BLaER1 (cell line): Measurements from ENCODE around the gene FOXR2.

Source experiments
- H3K27ac ChIP-seq: shearing (Covaris generic); formaldehyde crosslinking; 2 replicates; pipeline ENCODE4 v1.8.1; 2022
- H3K27me3 ChIP-seq: shearing (Covaris generic); formaldehyde crosslinking; 2 replicates; pipeline ENCODE4 v1.8.1; 2022
- H3K36me3 ChIP-seq: shearing (Covaris generic); formaldehyde crosslinking; 2 replicates; pipeline ENCODE4 v1.8.1; 2022
- H3K4me1 ChIP-seq: shearing (Covaris generic); formaldehyde crosslinking; 2 replicates; pipeline ENCODE4 v1.8.1; 2022
- H3K4me2 ChIP-seq: shearing (Covaris generic); formaldehyde crosslinking; 2 replicates; pipeline ENCODE4 v1.8.1; 2022
- H3K4me3 ChIP-seq: shearing (Covaris generic); formaldehyde crosslinking; 2 replicates; pipeline ENCODE4 v1.8.1; 2022
- H3K9ac ChIP-seq: shearing (Covaris generic); formaldehyde crosslinking; 2 replicates; pipeline ENCODE4 v1.8.1; 2022
- H3K9me3 ChIP-seq: shearing (Covaris generic); formaldehyde crosslinking; 2 replicates; pipeline ENCODE4 v1.8.1; 2022
- H4K20me1 ChIP-seq: shearing (Covaris generic); formaldehyde crosslinking; 2 replicates; pipeline ENCODE4 v1.8.1; 2022
- Cebpa-rat ChIP-seq: shearing (Covaris generic); IDR thresholded peaks from 2 replicates; pipeline ENCODE4 v1.8.1; 2022

FOXR2 gene, protein sequence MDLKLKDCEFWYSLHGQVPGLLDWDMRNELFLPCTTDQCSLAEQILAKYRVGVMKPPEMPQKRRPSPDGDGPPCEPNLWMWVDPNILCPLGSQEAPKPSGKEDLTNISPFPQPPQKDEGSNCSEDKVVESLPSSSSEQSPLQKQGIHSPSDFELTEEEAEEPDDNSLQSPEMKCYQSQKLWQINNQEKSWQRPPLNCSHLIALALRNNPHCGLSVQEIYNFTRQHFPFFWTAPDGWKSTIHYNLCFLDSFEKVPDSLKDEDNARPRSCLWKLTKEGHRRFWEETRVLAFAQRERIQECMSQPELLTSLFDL

DNA sequence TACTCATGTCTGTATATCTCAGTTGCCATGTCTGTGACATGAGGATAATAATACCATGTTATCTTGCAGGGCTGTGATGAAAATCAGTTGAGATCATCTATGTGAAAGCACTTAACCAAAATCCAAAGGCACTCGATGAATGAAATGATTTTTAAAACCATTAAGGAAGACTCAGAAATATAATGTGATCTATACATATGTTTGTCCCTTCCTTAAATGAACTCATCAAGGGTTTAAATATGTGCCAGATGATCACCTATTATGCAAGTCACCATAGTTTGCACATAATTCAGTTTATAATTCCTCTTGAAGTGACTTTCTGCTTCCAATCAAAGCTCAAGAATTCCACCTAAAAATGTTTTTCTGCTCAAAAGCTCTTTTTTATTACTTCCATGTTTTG lies at the start of gene FOXR2:
FOXR2 (plus strand) TSS at position 301 of the 400 bp plus-strand sequence. CDS start 312 bp downstream, outside the sequence.
- Histone ChIP-seq H3K9ac (no peak within 1 kb of the TSS), H3K4me1 (no peaks in the 10 kb centered on the region), H4K20me1 (no peaks in the 10 kb centered on the region), H3K27me3 (peaks cover 89% of the 10 kb centered on the region), H3K36me3 (no peaks in the 10 kb centered on the region), H3K27ac (no peak within 1 kb of the TSS), H3K4me3 (no peak within 1 kb of the TSS), H3K4me2 (no peak within 1 kb of the TSS), H3K9me3 (no peaks in the 10 kb centered on the region)
- no peak for TF ChIP-seq Cebpa-rat

DNA sequence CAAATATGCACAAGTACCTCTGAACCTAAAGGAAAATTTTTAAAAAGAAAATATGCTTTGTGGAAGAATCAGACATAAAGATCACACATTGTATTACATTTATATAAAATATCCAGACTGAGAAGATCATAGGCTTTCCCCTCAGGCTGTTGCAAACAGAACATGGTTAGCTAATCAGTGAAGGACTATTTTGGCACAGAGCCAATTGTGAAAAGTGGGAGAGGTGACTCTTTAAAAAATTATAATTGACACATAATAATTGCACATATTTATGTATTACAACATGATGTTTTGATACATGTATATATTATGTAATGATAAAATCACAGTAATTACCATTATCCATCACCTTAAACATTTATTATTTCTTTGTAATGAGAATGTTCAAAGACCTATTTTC lies 44.1 kb upstream of the FOXR2 start:
- H3K36me3 ChIP-seq, result no peaks in the 10 kb centered on the region
- H3K4me1 ChIP-seq, result no peaks in the 10 kb centered on the region
- no peak overlapping the region for H3K9ac ChIP-seq
- no peak overlapping the region for H3K27ac ChIP-seq
- H3K4me3 ChIP-seq, result no peak overlapping the region
- no peaks in the 10 kb centered on the region for H4K20me1 ChIP-seq
- no peak overlapping the region for H3K4me2 ChIP-seq
- peaks cover 17% of the 10 kb centered on the region; the same call in 1 of the 2 replicates for H3K27me3 ChIP-seq
- peaks cover 18% of the 10 kb centered on the region for H3K9me3 ChIP-seq
- no peak for TF ChIP-seq Cebpa-rat

DNA sequence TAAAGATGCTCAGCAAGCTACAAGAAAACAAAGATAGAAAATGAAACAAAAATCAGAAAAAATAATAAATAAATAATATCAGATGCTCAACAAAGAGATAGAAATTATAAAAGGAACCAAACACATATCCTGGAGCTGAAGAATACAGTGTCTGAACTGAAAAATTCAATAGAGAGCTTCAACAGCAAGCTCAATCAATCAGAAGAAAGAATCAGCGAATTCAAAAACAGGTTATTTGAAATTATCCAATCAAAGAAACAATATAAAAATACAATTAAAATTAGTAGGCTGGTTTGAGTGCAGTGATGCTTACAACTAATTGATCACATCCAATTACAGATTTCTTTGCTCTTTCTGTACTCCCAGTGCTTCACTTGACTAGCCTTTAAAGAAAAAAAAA lies 40.8 kb upstream of the FOXR2 start:
- Histone ChIP-seq H4K20me1 (no peaks in the 10 kb centered on the region), H3K9ac (no peak overlapping the region), H3K27me3 (peaks cover 15% of the 10 kb centered on the region; the same call in 1 of the 2 replicates), H3K4me3 (no peak overlapping the region), H3K27ac (no peak overlapping the region), H3K4me2 (no peak overlapping the region), H3K4me1 (no peaks in the 10 kb centered on the region), H3K9me3 (peaks cover 18% of the 10 kb centered on the region), H3K36me3 (no peaks in the 10 kb centered on the region)
- no peak for TF ChIP-seq Cebpa-rat

DNA sequence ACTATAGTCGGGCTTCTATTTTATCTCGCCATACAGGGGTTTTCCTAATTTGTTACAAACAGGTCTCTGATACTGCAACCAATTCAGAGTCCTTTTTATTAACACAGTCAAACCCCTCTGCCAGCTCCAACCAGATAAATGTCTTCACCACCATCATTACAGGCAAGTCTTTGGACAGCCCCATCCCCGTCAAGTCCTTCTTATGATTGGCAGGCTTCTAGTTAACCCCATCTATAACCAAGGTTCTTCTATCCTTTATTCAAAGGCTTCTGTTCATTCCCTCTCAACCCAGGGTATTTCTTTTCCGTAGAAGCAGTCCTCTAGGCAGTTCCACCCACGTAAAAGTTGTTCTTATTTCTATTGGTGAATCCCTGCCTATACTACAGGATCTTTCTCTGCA lies 29.9 kb upstream of the FOXR2 start:
- no peak for TF ChIP-seq Cebpa-rat
- H3K27me3 ChIP-seq, result peaks cover 43% of the 10 kb centered on the region
- H3K9me3 ChIP-seq, result peaks cover 19% of the 10 kb centered on the region
- H3K27ac ChIP-seq, result no peak overlapping the region
- no peak overlapping the region for H3K9ac ChIP-seq
- no peak overlapping the region for H3K4me3 ChIP-seq
- H3K4me2 ChIP-seq, result no peak overlapping the region
- H4K20me1 ChIP-seq, result no peaks in the 10 kb centered on the region
- no peaks in the 10 kb centered on the region for H3K36me3 ChIP-seq
- H3K4me1 ChIP-seq, result no peaks in the 10 kb centered on the region

DNA sequence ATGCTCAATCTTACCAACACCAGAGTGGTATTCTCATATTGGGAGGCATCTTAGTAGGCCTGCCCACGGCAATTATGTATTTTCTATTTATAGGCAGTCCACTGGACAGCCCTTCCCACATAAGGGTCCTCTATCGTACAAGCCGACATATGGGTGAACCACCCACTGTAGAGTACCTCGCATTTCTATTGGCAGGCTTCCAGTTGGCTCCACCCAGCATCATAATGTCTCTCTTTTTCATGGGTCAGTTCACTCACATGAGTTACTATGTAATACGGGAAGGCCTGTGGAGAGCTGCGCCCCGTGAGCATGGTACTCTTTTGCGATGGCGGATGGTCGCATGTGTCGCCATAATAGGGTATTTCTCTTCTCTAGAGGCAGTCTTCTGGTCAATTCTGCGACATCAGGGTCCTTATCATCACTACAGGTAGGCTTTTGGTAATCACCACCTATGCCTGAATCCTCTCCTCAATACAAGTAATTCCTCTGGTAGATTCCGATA lies 29.4 kb upstream of the FOXR2 start:
- Histone ChIP-seq H3K27ac (no peak overlapping the region), H3K36me3 (no peaks in the 10 kb centered on the region), H3K27me3 (peaks cover 47% of the 10 kb centered on the region), H3K9me3 (peaks cover 19% of the 10 kb centered on the region), H3K4me3 (no peak overlapping the region), H3K4me2 (no peak overlapping the region), H3K9ac (no peak overlapping the region), H4K20me1 (no peaks in the 10 kb centered on the region), H3K4me1 (no peaks in the 10 kb centered on the region)
- TF ChIP-seq Cebpa-rat, result no peak

DNA sequence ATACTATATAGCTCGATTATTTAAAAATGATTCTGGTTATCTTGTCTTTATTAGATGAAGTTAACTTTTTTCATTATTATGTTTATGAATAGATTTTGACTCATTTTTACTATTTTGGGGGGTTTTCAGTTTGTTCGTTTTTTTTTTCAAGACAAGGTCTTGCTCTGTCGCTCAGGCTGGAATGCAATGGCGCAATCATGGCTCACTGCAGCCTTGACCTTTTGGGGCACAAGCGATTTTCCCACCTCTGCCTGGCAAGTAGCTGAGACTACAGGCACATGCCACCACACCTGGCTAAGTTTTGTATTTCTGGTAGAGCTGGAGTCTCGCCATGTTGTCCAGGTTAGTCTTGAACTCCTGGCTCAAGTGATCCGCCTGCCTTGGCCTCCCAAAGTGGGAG lies 24.9 kb upstream of the FOXR2 start:
- Histone ChIP-seq H3K4me2 (no peak overlapping the region), H3K36me3 (no peaks in the 10 kb centered on the region), H3K4me1 (no peaks in the 10 kb centered on the region), H3K9me3 (peaks cover 10% of the 10 kb centered on the region), H3K9ac (no peak overlapping the region), H3K27me3 (peaks cover 54% of the 10 kb centered on the region), H3K27ac (no peak overlapping the region), H4K20me1 (no peaks in the 10 kb centered on the region), H3K4me3 (no peak overlapping the region)
- no peak for TF ChIP-seq Cebpa-rat

DNA sequence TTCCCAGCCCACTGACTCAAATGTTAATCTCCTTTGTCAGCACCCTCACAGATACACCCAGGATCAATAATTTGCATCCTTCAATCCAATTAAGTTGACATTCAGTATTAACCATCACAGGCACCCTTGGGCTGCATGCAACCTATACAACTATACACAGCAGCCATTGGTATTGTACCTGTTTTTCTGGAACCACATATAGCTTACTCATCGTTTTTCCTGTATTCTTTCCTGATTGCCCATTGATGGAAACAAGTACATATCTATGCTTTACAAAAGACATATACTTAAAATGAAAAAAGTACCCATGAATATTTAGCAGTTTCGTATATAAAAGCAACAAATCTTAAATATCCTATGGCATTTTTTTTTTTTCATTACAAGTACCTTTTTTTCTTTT lies 3.7 kb upstream of the FOXR2 start:
- no peak overlapping the region for H3K27ac ChIP-seq
- H4K20me1 ChIP-seq, result no peaks in the 10 kb centered on the region
- no peak for TF ChIP-seq Cebpa-rat
- no peak overlapping the region for H3K4me2 ChIP-seq
- H3K9ac ChIP-seq, result no peak overlapping the region
- H3K27me3 ChIP-seq, result peaks cover 87% of the 10 kb centered on the region
- no peaks in the 10 kb centered on the region for H3K4me1 ChIP-seq
- H3K36me3 ChIP-seq, result no peaks in the 10 kb centered on the region
- H3K4me3 ChIP-seq, result no peak overlapping the region
- H3K9me3 ChIP-seq, result no peaks in the 10 kb centered on the region

DNA sequence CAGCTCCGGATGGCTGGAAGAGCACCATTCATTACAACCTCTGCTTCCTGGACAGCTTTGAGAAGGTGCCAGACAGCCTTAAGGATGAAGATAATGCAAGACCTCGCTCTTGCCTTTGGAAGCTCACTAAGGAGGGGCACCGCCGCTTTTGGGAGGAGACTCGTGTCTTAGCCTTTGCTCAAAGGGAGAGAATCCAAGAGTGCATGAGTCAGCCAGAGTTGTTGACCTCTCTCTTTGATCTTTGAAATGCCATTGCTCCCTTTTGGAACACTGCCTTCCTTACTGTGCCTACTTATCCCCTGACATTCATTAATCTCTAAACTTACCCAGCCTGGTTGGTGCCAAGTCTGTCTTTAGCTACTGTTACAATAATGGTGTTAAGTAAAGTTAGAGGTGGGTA lies 1.2 kb downstream of the FOXR2 start:
- H3K4me2 ChIP-seq, result no peak overlapping the region
- H3K27me3 ChIP-seq, result peaks cover 83% of the 10 kb centered on the region
- H3K9ac ChIP-seq, result no peak overlapping the region
- no peak overlapping the region for H3K27ac ChIP-seq
- no peaks in the 10 kb centered on the region for H3K36me3 ChIP-seq
- no peak for TF ChIP-seq Cebpa-rat
- H4K20me1 ChIP-seq, result no peaks in the 10 kb centered on the region
- no peaks in the 10 kb centered on the region for H3K4me1 ChIP-seq
- H3K9me3 ChIP-seq, result no peaks in the 10 kb centered on the region
- H3K4me3 ChIP-seq, result no peak overlapping the region

DNA sequence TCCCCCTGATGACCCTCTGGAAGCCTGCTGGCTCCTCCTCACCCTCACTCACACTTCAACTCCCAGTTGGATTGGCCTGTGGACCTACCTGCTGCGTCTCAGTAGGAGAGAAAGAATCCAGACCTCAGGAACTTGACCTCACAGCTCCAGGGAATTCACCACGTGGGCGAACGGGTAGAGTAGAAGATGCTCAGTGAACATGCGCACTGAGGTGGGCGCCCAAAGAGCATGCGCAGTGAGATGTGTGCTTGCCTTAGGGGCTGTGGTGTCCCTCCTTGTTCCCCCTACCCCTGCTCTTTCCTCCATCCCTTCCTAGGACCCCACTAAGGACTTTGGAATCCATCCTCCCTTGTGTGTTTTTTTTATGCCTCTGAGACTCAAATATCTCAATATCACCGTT lies 12.9 kb downstream of the FOXR2 start:
- Histone ChIP-seq H3K4me3 (no peak overlapping the region), H3K9ac (no peak overlapping the region), H3K4me2 (no peak overlapping the region), H3K9me3 (peaks cover 28% of the 10 kb centered on the region), H3K27ac (no peak overlapping the region), H3K4me1 (no peaks in the 10 kb centered on the region), H3K36me3 (no peaks in the 10 kb centered on the region), H4K20me1 (no peaks in the 10 kb centered on the region), H3K27me3 (peaks cover 63% of the 10 kb centered on the region)
- no peak for TF ChIP-seq Cebpa-rat

DNA sequence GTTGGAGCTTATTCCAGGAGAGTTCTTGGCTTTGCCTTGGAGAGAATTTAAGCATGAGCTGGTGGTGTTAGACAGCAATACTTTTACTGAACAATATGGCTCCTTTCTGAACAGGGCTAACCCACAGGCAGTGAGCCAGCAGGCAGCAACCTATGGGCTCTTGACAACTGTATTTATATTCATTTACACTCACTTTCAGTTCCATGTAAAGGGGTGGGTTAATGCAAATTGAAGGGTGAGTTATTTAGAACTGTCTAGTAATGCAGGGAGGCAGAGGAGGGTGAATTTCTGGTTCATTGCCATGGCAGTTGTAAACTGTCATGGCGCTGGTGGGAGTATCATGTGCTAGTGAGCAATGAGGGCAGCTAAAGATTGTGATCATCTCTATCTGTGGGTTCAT lies 15.7 kb downstream of the FOXR2 start:
- no peak for TF ChIP-seq Cebpa-rat
- H3K36me3 ChIP-seq, result no peaks in the 10 kb centered on the region
- H3K9me3 ChIP-seq, result peaks cover 28% of the 10 kb centered on the region
- H3K4me3 ChIP-seq, result no peak overlapping the region
- no peak overlapping the region for H3K4me2 ChIP-seq
- no peak overlapping the region for H3K9ac ChIP-seq
- no peak overlapping the region for H3K27ac ChIP-seq
- H3K4me1 ChIP-seq, result no peaks in the 10 kb centered on the region
- peaks cover 62% of the 10 kb centered on the region for H3K27me3 ChIP-seq
- no peaks in the 10 kb centered on the region for H4K20me1 ChIP-seq
